RPMI7951 (cell line): ENCODE results near the gene SOCS6. TPM values are rescaled to one million over a fixed set of nuclear protein-coding genes. Genes with fewer than 3 reads are reported as not detected.
A peak's percentile ranks its signal among the peaks of the same experiment; 100 is the strongest.
"Not testable (repeated sequence)": the region's sequence is repeated elsewhere in the genome, so short reads cannot be mapped to it uniquely, and the experiment has no call there.

Experiments used
- DNase-seq: peaks from one replicate; pipeline ENCODE4 v3.0.0-alpha.2; 2012; ENCODE audit warnings: low read depth
- total RNA-seq: library from RNA; depleted of rRNA; stranded (reverse); fragments of >200 nt; shearing (Covaris generic); gene quantifications from 2 replicates; pipeline ENCODE4 v1.2.3, GENCODE V29; 2014

The SOCS6 gene
- total RNA-seq, 1 experiment from 2014 or later, result 27.6 TPM

DNA sequence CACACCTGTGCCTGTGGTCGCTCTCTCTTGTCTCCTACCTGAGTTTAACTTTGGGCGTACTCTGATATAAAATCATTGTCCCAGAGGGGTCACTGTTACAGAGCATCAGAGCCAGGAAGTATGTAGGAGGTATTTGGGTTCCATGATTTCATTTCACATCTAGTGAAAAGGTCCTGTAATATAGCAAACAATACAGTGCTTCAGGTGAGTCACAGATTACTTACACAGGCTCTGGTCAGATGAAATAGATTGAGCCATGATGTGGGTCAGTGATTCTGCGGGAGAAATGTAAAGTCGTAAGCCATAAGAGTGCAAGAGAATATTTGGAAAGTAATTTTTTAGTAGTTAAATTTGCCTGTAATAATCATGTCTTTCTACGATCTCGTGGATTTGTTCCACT lies 70.2 kb downstream of the SOCS6 start:
- no peak for DNase-seq

DNA sequence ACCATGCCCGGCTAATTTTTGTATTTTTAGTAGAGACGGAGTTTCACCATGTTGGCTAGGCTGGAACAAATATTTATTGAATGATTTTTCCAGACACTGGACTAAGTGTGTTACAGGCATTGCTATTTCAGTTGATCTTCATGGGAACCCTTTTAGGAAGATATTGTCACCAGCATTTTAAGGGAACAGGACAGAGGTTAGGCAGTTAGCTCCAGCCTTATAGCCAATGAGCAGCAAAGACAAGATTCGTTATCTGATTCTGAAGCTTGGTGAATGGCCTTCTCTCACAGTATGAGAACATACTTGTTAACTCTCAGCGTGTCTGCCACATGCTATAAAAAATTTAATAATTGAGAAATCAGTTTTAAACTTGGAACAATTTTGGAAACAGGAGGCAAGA lies 73.4 kb downstream of the SOCS6 start:
- DNase-seq, result no peak

DNA sequence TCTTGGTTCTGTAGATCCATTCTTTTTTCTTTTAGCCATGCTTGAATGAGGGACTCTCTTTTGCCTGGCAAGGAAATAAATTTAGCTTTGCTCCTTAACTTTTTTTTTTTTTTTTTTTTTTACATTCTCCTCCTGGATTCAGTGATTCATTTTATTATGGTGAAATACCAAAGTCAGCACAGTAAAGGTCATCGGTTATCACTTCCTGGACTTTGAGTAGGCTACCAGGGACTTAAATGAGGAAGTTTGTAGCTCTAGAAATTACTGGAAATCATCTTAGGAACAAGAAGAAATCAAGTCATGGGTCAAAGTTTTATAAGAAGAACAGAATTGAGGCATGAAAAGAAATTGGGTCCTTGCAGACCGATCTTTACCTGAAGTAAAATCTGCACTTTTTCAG lies 75.0 kb downstream of the SOCS6 start:
- peak; percentile 55 for DNase-seq

DNA sequence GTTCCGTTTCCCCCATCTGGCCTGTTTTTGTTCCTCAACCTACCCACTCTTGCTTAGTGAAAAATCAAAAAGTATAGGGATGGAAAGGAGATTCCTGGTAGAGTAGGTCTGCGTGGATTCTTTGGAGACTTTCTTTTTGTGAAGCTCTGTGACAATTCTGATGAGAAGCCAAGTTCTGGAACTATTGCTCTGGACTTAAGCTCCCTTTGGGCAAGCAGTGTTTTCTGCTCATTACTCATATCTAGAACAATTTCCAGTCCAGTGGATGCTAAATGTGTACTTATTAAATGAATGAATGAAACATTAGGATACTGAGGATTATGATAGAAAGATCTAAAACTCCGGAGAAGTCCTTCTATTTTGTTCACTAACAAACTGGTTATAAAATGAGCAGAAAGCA lies 76.5 kb downstream of the SOCS6 start:
- no peak for DNase-seq

DNA sequence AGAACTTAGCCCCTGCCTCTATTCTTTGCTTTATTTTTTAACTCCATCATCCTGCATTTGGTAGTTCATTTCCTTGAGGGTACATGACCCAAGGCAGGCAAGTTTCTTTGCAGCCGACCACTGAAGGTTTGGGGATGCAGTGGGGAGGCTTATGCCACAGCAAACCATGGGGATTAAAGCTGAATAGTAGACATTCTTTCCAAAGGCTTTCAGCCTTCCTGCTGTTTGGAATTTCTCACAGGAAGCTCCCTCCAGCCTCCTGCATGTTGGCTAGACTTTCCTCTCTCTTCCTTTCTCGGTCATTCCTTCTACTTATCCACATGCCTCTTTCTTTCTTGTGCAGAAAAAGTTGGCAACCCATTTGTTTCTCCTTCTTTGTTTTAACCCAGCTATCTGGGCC lies 77.3 kb downstream of the SOCS6 start:
- DNase-seq, result no peak

DNA sequence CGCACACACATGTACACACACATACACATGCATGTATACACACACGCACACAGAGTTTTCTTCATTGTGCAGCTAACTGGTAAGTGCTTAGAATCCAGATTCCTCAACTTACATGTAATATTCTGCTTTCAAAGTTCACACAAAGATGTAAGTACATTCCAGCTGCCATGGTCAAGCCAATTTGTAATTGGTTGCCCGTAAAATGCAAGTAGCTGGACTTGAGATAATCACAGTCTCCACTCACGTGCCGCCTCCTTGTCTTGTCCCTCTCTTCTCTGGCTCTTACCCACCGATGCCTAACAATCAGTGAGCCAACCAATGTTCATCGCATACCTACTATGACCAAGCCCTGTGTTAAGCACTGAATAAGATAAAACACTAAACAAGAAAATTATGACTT lies 77.8 kb downstream of the SOCS6 start:
- no peak for DNase-seq

DNA sequence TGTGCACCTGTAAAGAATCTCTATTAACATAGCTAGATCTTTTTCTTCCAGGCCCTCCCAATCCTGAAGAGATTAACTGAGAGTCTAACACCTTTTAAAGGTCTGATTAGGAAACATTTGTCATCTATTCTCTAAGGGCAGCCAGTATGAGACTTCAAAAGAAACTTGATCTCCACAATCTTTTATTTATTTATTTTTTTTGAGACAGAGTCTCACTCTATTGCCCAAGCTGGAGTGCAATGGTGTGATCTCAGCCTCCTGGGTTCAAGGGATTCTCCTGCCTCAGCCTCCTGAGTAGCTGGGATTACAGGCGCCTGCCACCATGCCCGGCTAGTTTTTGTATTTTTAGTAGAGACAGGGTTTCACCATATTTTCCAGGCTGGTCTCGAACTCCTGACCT lies 78.5 kb downstream of the SOCS6 start:
- DNase-seq, result not testable (repeated sequence)

DNA sequence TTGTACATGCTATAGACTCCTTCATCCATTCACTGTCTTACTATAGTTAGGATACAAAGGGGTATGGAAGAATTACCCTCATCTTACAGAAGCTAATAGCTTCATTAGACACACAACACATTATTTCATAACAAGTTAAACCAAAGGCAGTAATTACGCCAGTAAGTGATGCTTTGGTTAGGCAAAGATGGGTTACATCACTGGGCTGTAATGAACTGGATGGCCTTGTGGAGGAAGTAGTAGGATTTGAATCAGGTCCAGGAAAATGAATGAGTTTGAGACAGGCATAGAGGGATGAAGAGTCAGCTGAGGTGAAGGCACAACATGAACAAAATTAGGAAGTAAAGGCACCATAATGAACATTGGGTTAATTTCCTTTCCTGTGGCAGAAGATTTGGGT lies 80.1 kb downstream of the SOCS6 start:
- no peak for DNase-seq

DNA sequence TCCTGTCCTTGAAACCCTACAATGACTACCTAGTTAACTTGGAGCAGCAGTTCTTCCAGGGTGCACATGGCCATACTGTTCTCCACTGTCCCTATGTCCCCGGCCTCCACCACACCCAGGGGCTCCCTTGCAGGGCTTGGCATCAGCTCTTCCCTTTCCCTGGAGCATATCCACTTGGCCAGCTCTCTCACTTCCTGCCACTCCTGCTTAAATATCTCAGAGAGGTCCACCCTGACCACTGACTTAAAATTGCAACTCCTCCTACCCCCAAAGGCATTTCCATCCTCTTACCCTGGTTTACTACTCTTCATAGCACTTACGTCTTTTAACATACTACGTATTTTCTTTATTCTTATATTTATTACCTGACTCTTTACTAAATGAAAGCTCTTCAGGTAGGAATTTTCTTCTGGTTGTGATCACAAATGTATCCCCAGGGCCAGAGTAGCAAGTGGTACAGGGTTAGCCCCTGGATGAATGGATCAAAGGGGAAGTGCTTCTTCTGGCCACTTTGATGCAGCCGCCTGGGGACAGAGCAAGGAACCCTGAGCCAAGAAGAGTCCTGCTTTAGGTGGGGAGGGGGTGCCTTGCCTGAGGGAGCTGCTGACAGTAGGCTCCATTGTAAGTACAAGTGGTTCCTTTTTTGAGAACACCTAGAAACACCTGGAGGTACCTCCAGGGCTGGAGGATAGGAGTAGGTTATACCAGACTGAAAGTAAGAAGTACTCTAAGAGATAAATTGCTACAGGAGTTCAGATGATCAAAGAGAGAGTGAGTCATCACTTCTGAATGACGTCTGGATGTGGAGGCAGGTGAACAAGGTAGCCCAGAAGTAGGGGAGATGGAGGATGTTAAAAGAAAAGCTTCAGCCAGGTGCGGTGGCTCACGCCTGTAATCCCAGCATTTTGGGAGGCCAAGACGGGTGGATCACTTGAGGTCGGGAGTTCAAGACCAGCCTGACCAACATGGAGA lies 82.2 kb downstream of the SOCS6 start:
- DNase-seq, result no peak

DNA sequence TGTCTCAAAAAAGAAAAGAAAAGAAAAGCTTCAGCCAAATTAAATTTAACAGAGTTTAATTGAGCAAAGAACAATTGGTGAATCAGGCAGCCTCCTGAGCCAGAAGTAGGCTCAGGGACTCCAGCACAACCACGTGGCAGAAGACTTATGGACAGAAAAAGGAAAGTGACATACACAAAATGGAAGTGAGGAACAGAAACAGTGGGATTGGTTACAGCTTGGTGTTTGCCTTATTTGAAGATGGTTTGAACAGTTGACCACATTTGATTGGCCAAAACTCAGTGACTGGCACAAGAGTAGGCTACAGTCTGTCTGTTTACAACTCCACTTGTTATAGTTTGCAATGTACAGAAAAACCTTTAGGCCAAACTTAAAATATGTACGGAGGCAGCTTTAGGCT lies 83.1 kb downstream of the SOCS6 start:
- peak; percentile 66 for DNase-seq

DNA sequence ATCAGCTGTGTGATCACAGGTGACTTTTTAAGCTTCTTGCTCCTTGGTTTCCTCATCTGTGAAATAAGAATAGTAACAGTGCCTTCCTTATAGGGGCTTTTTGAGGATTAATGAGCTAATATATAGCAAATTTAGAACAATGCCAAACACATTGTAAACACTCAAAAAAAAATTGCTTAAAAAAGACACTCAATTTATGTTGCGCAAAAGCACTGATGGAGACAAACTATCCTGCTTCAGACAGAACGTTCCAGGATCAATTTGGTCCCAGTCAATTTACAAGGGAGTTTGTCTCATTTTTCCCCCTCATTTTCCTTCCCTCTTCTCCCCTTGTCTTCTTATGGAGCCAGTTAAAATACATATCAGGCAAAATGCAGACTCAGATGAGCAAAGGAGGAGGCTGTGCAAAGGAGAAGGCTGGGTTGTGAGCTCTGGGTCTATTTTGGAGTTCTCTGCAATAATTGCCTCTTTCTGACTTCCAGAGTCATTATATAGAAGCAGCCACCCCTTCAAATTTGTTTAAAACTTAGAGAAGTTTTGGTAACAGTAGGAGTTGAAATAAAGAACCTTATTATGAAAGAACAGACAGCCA lies 83.7 kb downstream of the SOCS6 start:
- DNase-seq, result no peak

DNA sequence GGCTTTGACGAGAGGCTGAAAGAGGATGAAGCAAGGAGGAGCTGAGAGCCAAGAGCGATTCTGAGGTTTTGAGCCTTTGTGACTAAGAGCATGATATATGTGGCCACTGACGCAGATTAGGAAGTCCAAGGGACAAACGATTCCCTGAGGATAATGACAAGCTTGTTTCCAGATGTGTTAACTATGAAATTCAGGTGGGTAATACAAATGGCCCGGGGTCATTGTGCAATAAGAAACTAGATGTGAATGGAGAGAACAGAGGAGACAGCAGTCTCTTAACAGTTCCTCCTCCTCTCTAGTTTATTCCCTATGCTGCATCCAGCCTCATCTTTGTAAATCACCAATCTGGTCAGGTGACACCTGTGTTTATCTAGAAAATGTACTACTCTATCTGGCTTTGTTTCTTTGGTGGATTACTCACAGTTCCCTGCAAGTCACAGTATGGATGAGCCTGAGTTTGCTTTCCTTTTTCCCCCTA lies 84.2 kb downstream of the SOCS6 start:
- peak; percentile 98 for DNase-seq

DNA sequence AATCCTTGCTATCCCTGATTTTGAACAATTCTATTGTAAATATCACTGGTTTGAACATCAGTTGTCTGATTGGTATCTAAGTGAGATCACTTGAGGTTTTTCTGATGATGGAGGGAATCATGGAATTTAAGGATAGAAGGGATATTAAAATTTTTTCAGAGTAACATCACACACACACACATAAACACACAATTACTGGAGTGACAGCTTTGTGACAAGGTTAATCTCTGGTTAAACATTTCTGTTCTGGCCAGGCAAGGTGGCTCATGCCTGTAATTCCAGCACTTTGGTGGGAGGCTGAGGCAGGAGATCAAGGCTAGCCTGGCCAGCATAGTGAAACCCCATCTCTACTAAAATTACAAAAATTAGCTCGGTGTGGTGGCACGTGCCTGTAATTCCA lies 85.3 kb downstream of the SOCS6 start:
- DNase-seq, result no peak

DNA sequence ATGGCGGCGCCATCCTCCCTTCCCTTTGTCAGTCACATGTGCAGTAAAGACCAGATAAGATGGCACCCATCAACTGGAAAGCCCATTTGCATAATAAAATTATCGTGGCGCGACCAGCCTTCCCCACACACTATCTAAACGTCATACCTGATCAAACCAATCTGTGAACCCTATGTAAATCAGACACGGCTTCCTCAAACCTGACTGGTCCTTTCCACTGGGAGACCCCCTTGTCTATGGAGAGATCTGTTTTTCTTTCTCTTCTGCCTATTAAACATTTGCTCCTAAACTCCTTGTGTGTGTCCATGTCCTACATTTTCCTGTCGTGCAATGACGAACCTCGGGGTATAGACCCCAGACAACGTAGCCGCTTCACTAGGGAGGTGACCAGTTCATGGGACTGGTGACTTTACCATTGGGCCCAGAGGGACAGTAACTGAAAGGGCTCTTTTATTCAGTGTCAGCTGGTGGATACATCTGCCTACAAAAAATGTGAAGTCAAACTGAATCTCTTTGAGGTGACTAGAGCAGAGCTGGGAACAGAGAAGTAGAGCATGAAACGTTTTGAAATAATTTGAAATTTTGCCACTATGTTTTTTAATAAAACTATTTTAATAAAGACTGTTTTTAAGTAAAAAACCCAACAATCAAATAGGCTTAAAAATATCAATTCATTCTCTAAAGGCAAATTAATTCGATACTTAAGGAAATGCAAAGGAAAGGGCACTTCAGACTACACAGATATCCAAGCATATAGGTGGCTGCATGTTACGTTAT lies 87.5 kb downstream of the SOCS6 start:
- peak; percentile 84 for DNase-seq

DNA sequence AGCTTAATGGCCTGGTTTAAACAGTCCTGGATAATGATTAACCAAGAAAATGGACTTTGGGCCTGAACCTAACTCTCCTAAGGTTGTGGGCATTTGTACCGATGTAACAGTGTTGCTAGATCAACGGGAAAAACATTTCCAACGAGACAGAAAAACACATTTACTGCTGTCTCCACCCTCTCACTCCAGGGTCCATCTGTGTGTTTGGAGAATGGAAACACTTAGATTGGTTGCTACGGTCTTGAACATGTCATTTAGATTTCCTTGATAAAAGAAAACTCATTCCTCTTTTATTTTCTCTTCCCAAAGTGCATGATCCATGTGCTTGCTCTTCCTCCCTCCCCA lies 88.0 kb downstream of the SOCS6 start:
- peak; percentile 77 for DNase-seq

DNA sequence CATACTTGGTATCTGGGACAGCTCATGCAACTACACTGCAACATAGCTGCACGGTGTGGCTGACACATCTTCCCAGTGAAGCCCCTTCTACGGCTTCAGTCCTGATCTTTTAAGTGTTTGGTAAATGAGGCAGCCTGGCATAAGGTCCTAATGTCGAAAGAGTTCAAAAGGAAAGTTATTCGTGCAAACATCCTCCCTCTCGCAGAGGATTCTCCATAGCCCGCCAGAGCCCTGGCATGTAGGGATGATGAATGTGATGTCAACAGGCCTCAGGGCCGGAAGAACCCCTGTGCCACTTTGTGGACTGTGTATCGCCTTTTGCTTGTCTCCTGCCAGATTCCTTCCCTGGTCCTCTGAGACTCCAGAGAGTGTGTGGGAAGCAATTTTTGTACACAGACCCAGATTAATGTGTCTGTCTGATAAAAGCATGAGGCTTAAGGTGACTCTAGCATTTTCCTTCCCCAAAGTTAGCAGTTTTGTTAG lies 88.5 kb downstream of the SOCS6 start:
- peak; percentile 91 for DNase-seq

DNA sequence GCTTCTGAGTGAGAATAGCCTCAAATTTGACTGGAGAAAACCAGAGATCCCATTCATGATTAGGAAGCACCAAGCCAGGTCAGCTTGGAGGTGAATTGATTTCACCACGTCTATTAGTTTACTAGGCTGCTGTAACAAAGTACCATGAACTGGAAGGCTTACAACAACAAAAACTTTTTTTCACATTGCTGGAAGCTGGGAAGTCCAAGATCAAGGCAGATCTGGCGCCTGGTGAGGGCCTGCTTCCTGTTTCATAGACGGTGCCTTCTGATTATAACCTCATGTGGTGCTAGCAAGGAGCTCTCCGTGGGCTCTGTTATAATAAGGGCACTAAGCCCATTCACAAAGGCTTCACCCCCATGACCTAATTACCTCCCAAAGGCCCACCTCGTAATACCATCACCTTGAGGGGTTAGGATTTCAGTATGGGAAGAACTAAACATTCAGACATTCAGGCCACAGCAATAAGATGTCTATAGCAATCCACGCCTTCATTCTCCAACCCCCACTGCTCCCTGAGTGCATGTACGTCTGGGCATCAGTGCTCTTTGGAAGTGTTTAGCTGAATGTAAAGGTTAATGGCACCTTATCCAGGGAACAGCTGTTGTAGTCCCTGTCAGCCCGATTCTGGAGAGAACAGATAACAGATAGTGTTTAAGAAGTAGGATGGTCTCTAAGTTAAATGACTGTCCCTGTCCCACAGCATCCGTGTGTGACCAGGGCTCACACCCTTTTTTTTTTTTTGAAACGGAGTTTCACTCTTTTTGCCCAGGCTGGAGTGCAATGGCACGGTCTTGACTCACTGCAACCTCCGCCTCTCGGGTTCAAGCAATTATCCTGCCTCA lies 89.2 kb downstream of the SOCS6 start:
- DNase-seq, result peak; percentile 32
